PFSK-1 (cell line): ENCODE data around the gene EIF4E2.

Experiments used
- FOXP2 ChIP-seq: optimal IDR thresholded peaks from 2 replicates; pipeline ENCODE3; 2011; ENCODE audit warnings: borderline replicate concordance, control low read depth, inconsistent platforms; ENCODE audit not compliant: insufficient read depth; ENCODE audit errors: extremely low read length, extremely low read depth
- POLR2AphosphoS5 ChIP-seq: IDR thresholded peaks from 2 replicates; pipeline ENCODE4 v1.6.1; 2012; ENCODE audit warnings: low read depth, mild to moderate bottlenecking, control low read depth, low read length, moderate library complexity
- SIN3A ChIP-seq: IDR thresholded peaks from 2 replicates; pipeline ENCODE4 v1.6.1; 2012; ENCODE audit warnings: mild to moderate bottlenecking, low read length, moderate library complexity, borderline replicate concordance; ENCODE audit not compliant: insufficient read depth
- TAF1 ChIP-seq: IDR thresholded peaks from 2 replicates; pipeline ENCODE4 v1.6.1; 2012; ENCODE audit warnings: low read length, control low read depth, borderline replicate concordance; ENCODE audit not compliant: insufficient read depth
- TF ChIP-seq, protein P1 (sequence below), 2 experiments: IDR thresholded peaks; 2 replicates each; pipeline versions ENCODE4 v1.6.1 to v1.8.0; 2011 to 2012; ENCODE audit warnings: low read depth in 2 of 2, low read length in 2 of 2, control low read depth in 1 of 2, inconsistent platforms in 1 of 2, mild to moderate bottlenecking in 1 of 2, moderate library complexity in 1 of 2; ENCODE audit not compliant: insufficient read depth in 1 of 2

EIF4E2 gene

DNA sequence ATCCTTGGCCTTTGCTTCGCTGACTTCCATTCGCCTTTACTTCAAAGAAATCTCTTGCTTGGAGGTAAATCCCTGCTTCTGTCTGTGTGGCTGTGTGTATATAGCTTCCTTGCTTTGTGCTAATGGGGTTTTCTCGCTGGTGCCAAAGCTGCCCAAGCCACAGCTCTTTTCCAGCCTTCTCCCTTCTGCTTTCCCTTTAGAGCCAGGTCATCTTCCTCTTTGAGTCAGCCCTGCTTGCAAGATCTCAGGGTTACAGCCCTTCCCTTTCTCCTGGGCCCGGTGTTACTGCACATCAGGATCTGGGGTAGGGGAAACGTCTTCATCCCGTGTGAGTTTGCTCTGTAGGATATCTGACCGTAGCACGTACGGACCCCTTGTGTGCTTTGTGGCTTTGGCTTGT, 19.1 kb downstream of the EIF4E2 start:
- TF ChIP-seq, protein P1, sequence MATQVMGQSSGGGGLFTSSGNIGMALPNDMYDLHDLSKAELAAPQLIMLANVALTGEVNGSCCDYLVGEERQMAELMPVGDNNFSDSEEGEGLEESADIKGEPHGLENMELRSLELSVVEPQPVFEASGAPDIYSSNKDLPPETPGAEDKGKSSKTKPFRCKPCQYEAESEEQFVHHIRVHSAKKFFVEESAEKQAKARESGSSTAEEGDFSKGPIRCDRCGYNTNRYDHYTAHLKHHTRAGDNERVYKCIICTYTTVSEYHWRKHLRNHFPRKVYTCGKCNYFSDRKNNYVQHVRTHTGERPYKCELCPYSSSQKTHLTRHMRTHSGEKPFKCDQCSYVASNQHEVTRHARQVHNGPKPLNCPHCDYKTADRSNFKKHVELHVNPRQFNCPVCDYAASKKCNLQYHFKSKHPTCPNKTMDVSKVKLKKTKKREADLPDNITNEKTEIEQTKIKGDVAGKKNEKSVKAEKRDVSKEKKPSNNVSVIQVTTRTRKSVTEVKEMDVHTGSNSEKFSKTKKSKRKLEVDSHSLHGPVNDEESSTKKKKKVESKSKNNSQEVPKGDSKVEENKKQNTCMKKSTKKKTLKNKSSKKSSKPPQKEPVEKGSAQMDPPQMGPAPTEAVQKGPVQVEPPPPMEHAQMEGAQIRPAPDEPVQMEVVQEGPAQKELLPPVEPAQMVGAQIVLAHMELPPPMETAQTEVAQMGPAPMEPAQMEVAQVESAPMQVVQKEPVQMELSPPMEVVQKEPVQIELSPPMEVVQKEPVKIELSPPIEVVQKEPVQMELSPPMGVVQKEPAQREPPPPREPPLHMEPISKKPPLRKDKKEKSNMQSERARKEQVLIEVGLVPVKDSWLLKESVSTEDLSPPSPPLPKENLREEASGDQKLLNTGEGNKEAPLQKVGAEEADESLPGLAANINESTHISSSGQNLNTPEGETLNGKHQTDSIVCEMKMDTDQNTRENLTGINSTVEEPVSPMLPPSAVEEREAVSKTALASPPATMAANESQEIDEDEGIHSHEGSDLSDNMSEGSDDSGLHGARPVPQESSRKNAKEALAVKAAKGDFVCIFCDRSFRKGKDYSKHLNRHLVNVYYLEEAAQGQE (IDR thresholded peaks at IDR 0.05; ENCODE audit: insufficient read depth in 1 of 2, low read depth in 2 of 2, low read length in 2 of 2), result no peak
- no peak for TF ChIP-seq SIN3A
- TF ChIP-seq TAF1, result no peak
- no peak for TF ChIP-seq POLR2AphosphoS5
- TF ChIP-seq FOXP2, result no peak

DNA sequence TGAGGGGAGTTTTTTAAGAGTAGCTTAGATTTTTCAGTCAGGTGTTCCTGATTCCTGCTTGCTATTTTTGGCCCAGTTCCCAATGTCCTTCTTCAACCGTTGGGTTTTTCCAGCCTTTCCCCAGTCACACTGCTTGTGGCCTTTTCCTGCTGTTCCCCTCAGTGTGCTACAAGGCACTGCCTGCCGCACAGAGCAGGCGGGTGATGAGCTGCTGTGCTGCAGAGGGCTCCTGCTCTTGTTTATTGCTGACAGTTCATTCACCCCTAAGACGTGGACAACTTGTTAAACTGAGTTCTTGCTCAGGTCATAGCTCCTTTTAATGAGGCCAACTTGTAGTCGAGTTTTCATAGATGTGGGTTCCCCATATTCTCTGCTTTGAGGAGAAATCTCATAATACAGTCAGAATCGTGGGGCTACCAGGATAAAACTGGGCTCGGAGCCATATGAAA, 20.6 kb downstream of the EIF4E2 start:
- TF ChIP-seq FOXP2 (no peak), TAF1 (no peak), POLR2AphosphoS5 (no peak), SIN3A (no peak)
- TF ChIP-seq, protein P1 (IDR thresholded peaks at IDR 0.05; ENCODE audit: insufficient read depth in 1 of 2, low read depth in 2 of 2, low read length in 2 of 2), result no peak

GRCh38 chr2:232573042-232573441, 22.6 kb downstream of the EIF4E2 start:
- no peak for TF ChIP-seq SIN3A
- TF ChIP-seq TAF1, result no peak
- TF ChIP-seq, protein P1 (IDR thresholded peaks at IDR 0.05; ENCODE audit: insufficient read depth in 1 of 2, low read depth in 2 of 2, low read length in 2 of 2), result no peak
- TF ChIP-seq POLR2AphosphoS5, result no peak
- no peak for TF ChIP-seq FOXP2

DNA sequence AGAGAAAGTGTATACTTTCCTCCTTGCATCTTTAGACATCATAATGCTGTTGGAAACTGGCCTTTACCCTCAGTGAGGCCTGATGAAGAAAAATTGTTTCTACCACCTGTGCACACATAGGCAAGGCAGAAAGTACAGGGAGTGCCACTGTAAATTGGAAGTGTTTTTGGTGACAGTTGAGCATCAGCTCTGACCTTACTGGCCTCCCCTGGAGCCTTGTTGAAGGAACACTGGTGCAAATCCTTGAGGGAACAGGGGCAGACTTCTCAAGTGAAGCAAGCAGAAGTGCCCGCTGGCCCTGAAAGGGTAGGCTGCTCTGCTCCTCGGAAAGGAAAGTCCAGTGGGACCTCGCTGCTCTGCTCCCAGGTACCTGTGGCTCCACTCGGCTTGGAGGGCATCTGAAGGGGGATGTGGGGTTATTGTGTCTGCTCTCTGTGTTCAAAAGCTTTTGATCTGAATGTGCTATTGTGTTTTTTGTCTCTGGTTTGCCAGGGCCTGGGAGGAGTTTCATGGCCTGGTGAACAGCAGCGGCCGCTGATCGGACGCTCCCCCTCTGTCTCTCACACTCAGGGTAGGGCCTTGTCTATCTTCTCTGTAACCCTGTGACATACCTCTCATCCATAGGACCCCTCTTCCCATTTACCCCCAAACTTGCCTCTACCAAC, 23.4 kb downstream of the EIF4E2 start:
- TF ChIP-seq TAF1 (no peak), POLR2AphosphoS5 (no peak), SIN3A (no peak), FOXP2 (no peak)
- TF ChIP-seq, protein P1 (IDR thresholded peaks at IDR 0.05; ENCODE audit: insufficient read depth in 1 of 2, low read depth in 2 of 2, low read length in 2 of 2), result no peak
